GM12892 (cell line): Measurements from ENCODE around the gene MRPL17.

Experiments
- DNase-seq: peaks from one replicate; pipeline ENCODE4 v3.0.0; 2011; ENCODE audit not compliant: insufficient read length
- FAIRE-seq: peaks from 2 replicates; lab custom pipeline; 2011; peaks lifted over from hg19 to GRCh38; lab: Jason Lieb, UNC
- POLR2A ChIP-seq: IDR thresholded peaks from 2 replicates; pipeline ENCODE4 v1.6.1; 2011; ENCODE audit warnings: low read depth, low read length, control low read depth
- POLR2AphosphoS5 ChIP-seq: IDR thresholded peaks from 2 replicates; pipeline ENCODE4 v1.6.1; 2011; ENCODE audit warnings: low read depth, low read length, control low read depth
- TAF1 ChIP-seq: IDR thresholded peaks from 2 replicates; pipeline ENCODE4 v1.6.1; 2011; ENCODE audit warnings: low read depth, mild to moderate bottlenecking, control low read depth, low read length, borderline replicate concordance

Gene MRPL17

GRCh38 chr11:6646576-6646917 lies 36.6 kb downstream of the MRPL17 start:
- DNase-seq (no peak), FAIRE-seq (no peak)
- TF ChIP-seq TAF1 (no peak), POLR2AphosphoS5 (no peak), POLR2A (no peak)

GRCh38 chr11:6646071-6646470 lies 37.1 kb downstream of the MRPL17 start:
- DNase-seq = no peak
- TF ChIP-seq TAF1 (no peak), POLR2A (no peak), POLR2AphosphoS5 (no peak)
- FAIRE-seq = no peak

DNA sequence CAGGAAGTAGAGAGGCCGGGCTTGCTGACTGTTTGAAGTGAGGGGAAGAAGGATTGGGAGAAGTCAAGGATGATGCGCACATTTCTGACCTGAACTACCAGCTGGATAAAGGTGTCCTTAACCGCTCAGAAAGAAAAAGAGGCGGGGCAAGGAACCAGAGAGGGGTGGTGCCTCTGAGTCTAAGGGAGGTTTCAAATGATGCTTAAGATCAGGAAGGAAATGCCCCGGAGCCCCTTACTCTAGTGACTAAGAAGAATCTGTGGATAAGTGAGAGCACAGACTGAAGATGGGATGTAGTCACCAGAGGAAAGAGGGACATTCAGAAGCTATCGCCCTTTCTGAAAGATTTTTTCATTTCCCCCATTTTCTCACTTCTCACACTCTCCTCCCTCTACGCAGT lies 40.2 kb downstream of the MRPL17 start:
- FAIRE-seq (no peak), DNase-seq (no peak)
- TF ChIP-seq POLR2AphosphoS5 = no peak
- TF ChIP-seq TAF1 = no peak
- no peak for TF ChIP-seq POLR2A

DNA sequence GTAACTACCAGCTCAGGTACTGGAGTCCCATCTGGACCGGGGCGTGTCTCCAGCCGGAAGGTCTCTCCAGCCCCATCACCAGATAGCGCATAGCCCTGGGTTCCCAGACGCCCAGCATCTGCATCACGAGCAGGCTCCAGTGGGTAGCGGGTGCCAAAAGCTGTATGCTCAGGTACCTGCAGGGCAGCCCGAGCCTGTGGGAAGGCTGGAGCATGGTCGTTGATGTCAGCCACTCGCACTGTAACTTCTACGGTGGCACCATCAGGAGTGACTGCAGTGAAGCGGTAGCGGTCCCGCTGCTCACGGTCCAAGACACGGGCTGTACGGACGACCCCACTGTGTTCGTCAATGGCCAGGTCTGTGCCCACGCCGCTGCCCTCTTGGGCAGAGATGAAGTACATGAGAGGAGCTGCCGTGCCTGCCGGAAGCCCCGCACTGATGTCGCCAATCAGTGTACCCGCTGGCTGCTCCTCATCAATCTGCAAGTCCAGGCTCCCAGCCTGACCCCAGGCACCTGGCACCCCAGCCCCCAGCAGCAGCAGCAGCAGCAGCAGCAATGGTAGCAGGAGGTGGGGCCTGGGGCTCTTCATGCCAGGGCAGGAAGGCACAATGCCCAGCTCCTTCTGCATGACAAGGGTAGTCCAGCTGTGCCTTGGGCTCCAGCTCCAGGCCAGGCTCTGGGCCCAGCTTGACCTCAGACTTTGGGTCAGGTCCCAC lies 42.0 kb downstream of the MRPL17 start:
- FAIRE-seq (no peak), DNase-seq (no peak)
- TF ChIP-seq TAF1 = no peak
- TF ChIP-seq POLR2AphosphoS5 = no peak
- no peak for TF ChIP-seq POLR2A

DNA sequence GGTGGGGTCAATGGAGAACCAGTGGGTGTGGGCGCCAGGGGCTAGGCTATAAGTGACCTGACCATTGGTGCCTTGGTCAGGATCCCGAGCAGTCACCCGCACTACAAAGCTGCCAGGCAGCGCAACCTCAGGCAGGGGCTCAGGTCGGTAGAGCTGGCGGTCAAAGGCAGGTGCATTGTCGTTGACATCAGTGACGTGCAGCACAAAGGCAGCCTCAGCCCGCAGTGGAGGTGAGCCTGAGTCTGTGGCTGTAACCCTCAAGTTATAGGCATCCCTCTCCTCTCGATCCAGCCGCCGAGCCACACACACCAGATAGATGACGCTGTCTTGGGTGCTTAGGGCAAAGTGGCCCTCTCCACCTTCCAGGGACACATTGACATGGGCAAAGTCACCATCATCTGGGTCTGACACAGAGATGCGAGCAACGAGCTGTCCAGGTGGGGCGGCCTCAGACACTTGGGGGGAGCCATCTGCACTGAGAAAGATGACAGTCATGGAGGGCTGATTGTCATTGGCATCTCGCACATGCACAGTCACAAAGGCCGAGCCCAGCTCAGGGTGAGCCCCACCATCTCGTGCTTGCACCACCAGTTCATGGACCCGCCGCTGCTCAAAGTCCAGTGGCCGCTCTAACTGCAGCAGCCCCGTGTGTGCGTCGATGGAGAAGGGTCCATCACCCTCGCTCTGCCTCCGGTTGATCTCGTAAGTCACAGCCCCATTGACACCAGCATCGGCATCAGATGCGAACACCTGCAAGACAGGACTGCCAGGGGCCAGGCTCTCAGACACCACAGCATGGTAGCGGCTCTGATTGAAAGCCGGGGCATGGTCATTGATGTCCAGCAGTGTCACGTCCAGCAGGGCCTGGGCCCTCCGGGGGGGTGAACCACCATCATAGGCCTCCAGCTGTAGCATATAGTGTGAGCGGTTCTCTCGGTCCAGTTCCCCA lies 42.8 kb downstream of the MRPL17 start:
- TF ChIP-seq POLR2AphosphoS5 (no peak), POLR2A (no peak), TAF1 (no peak)
- DNase-seq = no peak
- no peak for FAIRE-seq

DNA sequence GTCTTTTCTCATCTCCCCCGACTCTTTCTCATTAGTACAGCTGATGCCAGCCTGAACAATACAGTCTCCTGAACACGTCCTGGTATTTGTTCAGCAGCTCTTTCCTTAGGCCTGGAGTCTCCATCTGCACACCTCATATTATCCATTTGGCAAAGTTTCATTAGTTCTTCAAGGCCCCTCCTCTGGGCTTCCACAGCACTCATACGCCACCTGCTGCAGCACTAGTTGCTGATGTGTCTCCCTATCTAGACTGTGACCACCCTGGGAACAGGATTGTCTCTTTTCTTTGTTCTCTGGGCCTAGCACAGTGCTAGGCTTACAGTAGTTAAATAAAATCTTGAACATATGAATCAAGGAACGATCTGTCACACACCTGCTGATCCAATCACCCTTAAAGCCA lies 44.7 kb downstream of the MRPL17 start:
- DNase-seq (no peak), FAIRE-seq (no peak)
- TF ChIP-seq POLR2A (no peak), POLR2AphosphoS5 (no peak), TAF1 (no peak)

DNA sequence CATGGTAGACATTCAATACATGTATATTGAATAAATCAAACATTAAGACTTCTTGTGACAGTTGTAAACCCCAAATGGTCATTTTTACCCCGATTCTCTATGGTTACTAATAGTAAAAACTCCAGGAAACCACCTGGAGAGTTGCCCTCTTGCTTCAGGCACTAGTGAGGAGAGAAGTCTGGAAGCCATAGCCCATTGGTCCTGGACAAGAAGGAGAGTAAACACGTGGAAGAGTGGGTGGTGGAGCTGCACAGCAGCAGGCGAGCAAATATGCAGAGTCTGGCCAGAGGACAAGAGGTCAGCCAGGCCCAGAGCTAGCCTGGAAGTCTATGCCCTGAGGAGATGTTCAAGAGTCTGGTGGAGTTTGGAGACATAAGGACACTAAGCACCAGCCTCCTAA lies 45.3 kb downstream of the MRPL17 start:
- TF ChIP-seq TAF1 = no peak
- no peak for TF ChIP-seq POLR2AphosphoS5
- no peak for TF ChIP-seq POLR2A
- no peak for DNase-seq
- FAIRE-seq = no peak

DNA sequence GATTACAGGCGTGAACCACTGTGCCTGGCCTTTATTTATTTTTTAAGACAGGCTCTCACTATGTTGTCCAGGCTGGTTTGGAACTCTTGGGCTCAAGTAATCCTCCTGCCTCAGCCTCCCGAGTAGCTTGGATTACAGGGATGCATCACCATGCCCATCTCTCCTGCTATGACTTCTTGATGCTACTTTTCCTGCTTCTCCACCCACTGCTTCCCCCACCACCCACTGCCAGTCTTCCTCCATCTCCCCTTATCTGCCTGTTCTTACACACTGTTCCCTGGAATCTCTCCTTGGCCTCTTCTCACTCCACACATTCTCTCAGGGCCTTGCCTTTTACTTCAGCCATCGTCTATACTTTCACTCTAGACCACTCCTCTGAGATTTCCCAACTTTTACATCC lies 46.7 kb downstream of the MRPL17 start:
- no peak for TF ChIP-seq POLR2A
- FAIRE-seq (no peak), DNase-seq (no peak)

- FAIRE-seq (peak; percentile 75), DNase-seq (no peak)
- TF ChIP-seq POLR2AphosphoS5 = no peak
- TF ChIP-seq TAF1 = no peak
- no peak for TF ChIP-seq POLR2A
Observed at GRCh38 chr11:6635082-6635932, 47.8 kb downstream of the MRPL17 start.

DNA sequence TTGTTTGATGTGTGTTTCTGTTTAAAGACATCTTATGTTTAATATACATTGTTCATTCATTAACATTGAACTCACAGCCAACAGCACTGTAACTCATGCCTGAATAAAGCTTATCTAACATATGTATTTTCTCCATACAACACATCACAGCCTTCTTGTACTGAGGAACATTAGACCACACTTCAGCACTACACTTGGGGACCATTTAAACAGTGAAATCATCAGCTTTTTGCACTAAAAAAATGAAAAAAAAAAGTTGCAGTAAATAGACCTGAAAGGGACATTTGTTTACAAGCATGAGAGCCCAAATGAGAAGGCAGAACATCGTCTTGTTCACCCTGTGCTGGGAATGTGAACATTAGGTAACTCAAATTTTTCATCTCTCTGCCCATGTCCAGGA lies 48.6 kb downstream of the MRPL17 start:
- DNase-seq = no peak
- FAIRE-seq = no peak
- TF ChIP-seq POLR2A = no peak
- TF ChIP-seq TAF1 = no peak
- TF ChIP-seq POLR2AphosphoS5 = no peak
